Endothelial cell of umbilical vein (primary cell): ENCODE measurements around the gene LYZL6. TPM values are rescaled to one million over a fixed set of nuclear protein-coding genes. Genes with fewer than 3 reads are reported as not detected.

Experiments
- BruUV-seq: library from RNA; stranded (reverse); fragments of 400-500 nt; replicated peaks from 2 replicates; lab custom pipeline; 2021; lab: Mats Ljungman, UMichigan
- CTCF ChIA-PET: fragments of 300-600, 350-600 bp; sonication (Branson Sonifier 250); formaldehyde crosslinking; loops from one replicate; lab custom pipeline; 2021; ENCODE audit warnings: antibody characterized with exemption, inconsistent platforms; lab: Charles Lee
- POLR2A ChIA-PET: fragments of 300-600, 350-600 bp; sonication (Branson Sonifier 250); formaldehyde crosslinking; loops from one replicate; lab custom pipeline; 2021; ENCODE audit warnings: antibody characterized with exemption, inconsistent platforms; lab: Charles Lee
- DNase-seq: peaks from one replicate; pipeline ENCODE4 v3.0.0-alpha.2; 2011; ENCODE audit warnings: low read depth, low spot score
- FAIRE-seq: peaks from 2 replicates; lab custom pipeline; 2011; peaks lifted over from hg19 to GRCh38; lab: Jason Lieb, UNC
- H2AFZ ChIP-seq: 2 replicates; pipeline ENCODE4 v1.6.0; 2012; ENCODE audit warnings: low read depth, low read length, control low read depth, inconsistent platforms
- H3K27ac ChIP-seq: 2 replicates; pipeline ENCODE4 v1.5.1; 2011; ENCODE audit warnings: low read depth, mild to moderate bottlenecking, control low read depth, low read length, moderate library complexity; ENCODE audit not compliant: insufficient read depth
- H3K27me3 ChIP-seq, 2 experiments: 2 replicates each; pipeline versions ENCODE4 v1.6.0 to v1.6.1; 2011; ENCODE audit warnings: low read length in 2 of 2, mixed read lengths in 1 of 2; ENCODE audit not compliant: control insufficient read depth in 2 of 2, insufficient read depth in 2 of 2
- H3K36me3 ChIP-seq, 2 experiments: 2 replicates in 1 of 2; 3 replicates in 1 of 2; pipeline ENCODE4 v1.5.1; 2011; ENCODE audit warnings: low read length in 2 of 2, mild to moderate bottlenecking in 1 of 2, moderate library complexity in 1 of 2; ENCODE audit not compliant: control insufficient read depth in 2 of 2, insufficient read depth in 2 of 2; ENCODE audit errors: extremely low read depth in 1 of 2
- H3K4me1 ChIP-seq: 3 replicates; pipeline ENCODE4 v1.5.1; 2011; ENCODE audit warnings: mild to moderate bottlenecking, low read length; ENCODE audit not compliant: control insufficient read depth, insufficient read depth; ENCODE audit errors: extremely low read depth
- H3K4me2 ChIP-seq: 2 replicates; pipeline ENCODE4 v1.6.1; 2011; ENCODE audit warnings: low read length, control low read depth, mixed read lengths; ENCODE audit not compliant: insufficient read depth
- H3K4me3 ChIP-seq, 3 experiments: fragments of 200-600 bp in 1 of 3; sonication (generic), shearing (Covaris generic) in 1 of 3; replicated peaks in 1 of 3; 2 replicates each; pipeline ENCODE4 v1.5.1; 2011 to 2016; ENCODE audit warnings: control low read depth in 3 of 3, low read length in 3 of 3, mild to moderate bottlenecking in 2 of 3, inconsistent platforms in 1 of 3, low read depth in 1 of 3, moderate library complexity in 1 of 3; ENCODE audit not compliant: insufficient read depth in 1 of 3
- H3K79me2 ChIP-seq: 2 replicates; pipeline ENCODE4 v1.6.0; 2012; ENCODE audit warnings: low read length, inconsistent platforms; ENCODE audit not compliant: control insufficient read depth, insufficient read depth
- H3K9ac ChIP-seq: replicated peaks from 2 replicates; pipeline ENCODE3; 2011; ENCODE audit warnings: low read length, control low read depth; ENCODE audit not compliant: insufficient read depth; ENCODE audit errors: extremely low read depth
- H3K9me1 ChIP-seq: replicated peaks from 3 replicates; pipeline ENCODE4 v1.6.0; 2011; ENCODE audit warnings: mild to moderate bottlenecking, low read length; ENCODE audit not compliant: control insufficient read depth, insufficient read depth; ENCODE audit errors: extremely low read depth
- H3K9me3 ChIP-seq: replicated peaks from 2 replicates; pipeline ENCODE4 v1.5.1; 2012; ENCODE audit warnings: low read length, inconsistent platforms; ENCODE audit not compliant: control insufficient read depth, insufficient read depth
- H4K20me1 ChIP-seq: replicated peaks from 2 replicates; pipeline ENCODE3; 2011; ENCODE audit warnings: mild to moderate bottlenecking, low read length; ENCODE audit not compliant: control insufficient read depth, insufficient read depth; ENCODE audit errors: extremely low read depth
- CTCF ChIP-seq, 2 donors: IDR thresholded peaks; 1 replicate in 1 of 2; 2 replicates in 1 of 2; pipeline ENCODE4 v1.5.1; 2011; ENCODE audit warnings: low read length in 2 of 2, mild to moderate bottlenecking in 2 of 2, moderate library complexity in 2 of 2, control low read depth in 1 of 2, inconsistent platforms in 1 of 2, low read depth in 1 of 2; ENCODE audit not compliant: insufficient read depth in 1 of 2; ENCODE audit errors: extremely low read depth in 1 of 2
- EZH2 ChIP-seq: IDR thresholded peaks from 2 replicates; pipeline ENCODE4 v1.6.1; 2012; ENCODE audit warnings: borderline replicate concordance, low read depth, mild to moderate bottlenecking, moderate library complexity, low read length, inconsistent platforms; ENCODE audit not compliant: severe bottlenecking
- FOS ChIP-seq: IDR thresholded peaks from 2 replicates; pipeline ENCODE4 v1.6.1; 2011; ENCODE audit warnings: mild to moderate bottlenecking, low read length, moderate library complexity, borderline replicate concordance; ENCODE audit not compliant: insufficient read depth
- GATA2 ChIP-seq: IDR thresholded peaks from 2 replicates; pipeline ENCODE4 v1.7.0; 2011; ENCODE audit warnings: low read depth, mild to moderate bottlenecking, moderate library complexity, mixed read lengths, low read length; ENCODE audit not compliant: insufficient read length, insufficient read depth
- JUN ChIP-seq: IDR thresholded peaks from 2 replicates; pipeline ENCODE4 v1.6.1; 2011; ENCODE audit warnings: borderline replicate concordance, low read depth; ENCODE audit not compliant: insufficient read length, insufficient read depth
- MAX ChIP-seq: IDR thresholded peaks from 2 replicates; pipeline ENCODE4 v1.6.1; 2011; ENCODE audit not compliant: insufficient read depth, insufficient read length
- MYC ChIP-seq: IDR thresholded peaks from one replicate; pipeline ENCODE4 v1.6.1; 2011; ENCODE audit warnings: mild to moderate bottlenecking, low read depth, low read length
- POLR2A ChIP-seq: IDR thresholded peaks from 2 replicates; pipeline ENCODE4 v1.6.1; 2012; ENCODE audit warnings: low read depth, mild to moderate bottlenecking, control low read depth, low read length
- POLR2AphosphoS5 ChIP-seq: IDR thresholded peaks from 2 replicates; pipeline ENCODE4 v1.6.1; 2012; ENCODE audit warnings: low read depth, mild to moderate bottlenecking, control low read depth, low read length, moderate library complexity; ENCODE audit not compliant: insufficient read depth
- dilution Hi-C: fragments of 300-500 bp; cut with MboI; formaldehyde crosslinking; loops from one replicate; pipeline ENCODE4 v1.15.0; 2019; ENCODE audit warnings: low sequenced_read_pairs; ENCODE audit not compliant: extremely low pct_ligation_motif_present
- intact Hi-C: fragments of 100-400 bp; cut with micrococcal nuclease; formaldehyde crosslinking; loops from one replicate; pipeline ENCODE4 v1.10.0; 2022
- polyA plus RNA-seq, 4 experiments: library from polyadenylated mRNA; depleted of rRNA in 3 of 4; stranded (reverse) in 3 of 4; unstranded in 1 of 4; fragments of >200 nt; gene quantifications; 2 replicates each; pipeline versions ENCODE4 v1.2.1 to v1.2.3, GENCODE V29; 2011 to 2012; ENCODE audit warnings: missing spikeins in 1 of 4
- total RNA-seq: library from RNA; stranded (reverse); gene quantifications from 2 replicates; pipeline ENCODE4 v1.2.3, GENCODE V29; 2021

LYZL6 gene
- total and polyA plus RNA-seq, 2 donors (not counting 3 experiments of a cell fraction or from before 2014, with no cell fraction given) = not detected

GRCh38 chr17:35906191-35906925 is 37.2 kb downstream of the LYZL6 start:
- CTCF ChIA-PET = no interaction called here
- no peaks in the 10 kb centered on the region for H3K79me2 ChIP-seq
- H3K27me3 ChIP-seq = no peaks in the 10 kb centered on the region
- H3K4me3 ChIP-seq = no peak overlapping the region
- no TSS peak for BruUV-seq
- no peaks in the 10 kb centered on the region for H4K20me1 ChIP-seq
- POLR2A ChIA-PET = no interaction called here
- intact Hi-C loops = no loop called here
- no peak overlapping the region for H2AFZ ChIP-seq
- H3K27ac ChIP-seq = no peak overlapping the region
- no peaks in the 10 kb centered on the region for H3K36me3 ChIP-seq
- TF ChIP-seq FOS = no peak
- no peak for TF ChIP-seq GATA2
- no peak for TF ChIP-seq POLR2A
- no peak for TF ChIP-seq POLR2AphosphoS5
- TF ChIP-seq EZH2 = no peak
- no peak for TF ChIP-seq JUN
- no peak for TF ChIP-seq MYC
- TF ChIP-seq CTCF (IDR thresholded peaks at IDR 0.05; ENCODE audit: extremely low read depth in 1 of 2, insufficient read depth in 1 of 2, low read depth in 1 of 2, low read length in 2 of 2) = no peak
- TF ChIP-seq MAX = no peak
- FAIRE-seq (no peak), DNase-seq (no peak)
- H3K4me2 ChIP-seq = no peak overlapping the region
- no peak overlapping the region for H3K9ac ChIP-seq
- H3K4me1 ChIP-seq = no peaks in the 10 kb centered on the region
- dilution Hi-C loops = no loop called here
- no peaks in the 10 kb centered on the region for H3K9me3 ChIP-seq
- H3K9me1 ChIP-seq = no peaks in the 10 kb centered on the region
